ENCODE measurements around the gene FSCN2. TPM values are rescaled to one million over a fixed set of nuclear protein-coding genes. Genes with fewer than 3 reads are reported as not detected.

The FSCN2 gene
- total RNA-seq, 3 donors from 2014 or later (not counting 1 experiment from before 2014, with no cell fraction given), result 0.26 to 2.6 (median 1.0) TPM

GRCh38 chr17:81483085-81483861 is 44.9 kb upstream of the FSCN2 start:
- H3K27me3 ChIP-seq (ENCODE audit: control insufficient read depth, insufficient read depth, low read length), result peaks cover 30% of the 10 kb centered on the region
- Mint-ChIP-seq H3K9me3 (no peaks in the 10 kb centered on the region), H3K36me3 (no peaks in the 10 kb centered on the region), H3K4me3 (peak overlapping the region; percentile 69), H3K27me3 (ENCODE audit: low read depth in 2 of 2) (peaks cover 22 to 24% of the 10 kb centered on the region in 2 donors), H3K4me1 (peaks cover 12 to 19% of the 10 kb centered on the region in 2 donors), H3K27ac (peak overlapping the region in 1 of 2 donors; percentile 2)
- ATAC-seq, result peak in 2 of 3 donors; percentile 29 to 32
- peaks cover 45% of the 10 kb centered on the region for H3K4me1 ChIP-seq (ENCODE audit: control insufficient read depth, insufficient read depth, low read length)
- intact Hi-C loops (cut with micrococcal nuclease), result loop anchor here (2.0 to 5.0 kb wide), 2 partner anchors 188 to 341 kb away; partner anchors contain the start of gene SLC38A10
- H3K27ac ChIP-seq (ENCODE audit: low read length), result no peak overlapping the region
- no peaks in the 10 kb centered on the region for H3K36me3 ChIP-seq (ENCODE audit: control insufficient read depth, insufficient read depth, low read length)
- TF ChIP-seq CTCF (IDR thresholded peaks at IDR 0.05), result no peak
- peak; percentile 37 to 45 for DNase-seq
- H3K4me3 ChIP-seq (ENCODE audit: low read length), result peak overlapping the region; percentile 17
- WGBS (ENCODE audit: insufficient coverage), result 36% methylated on average over 29 of the region's 29 CpGs
- H3K9me3 ChIP-seq (ENCODE audit: control insufficient read depth, insufficient read depth, low read length), result no peaks in the 10 kb centered on the region

- H3K4me3 Mint-ChIP-seq, result peak overlapping the region; percentile 59
Observed at GRCh38 chr17:81483862-81484194, 44.3 kb upstream of the FSCN2 start.

GRCh38 chr17:81484195-81484979 is 43.8 kb upstream of the FSCN2 start:
- WGBS (ENCODE audit: insufficient coverage), result 8% methylated on average over 60 of the region's 60 CpGs
- peak overlapping the region; percentile 17 for H3K4me3 Mint-ChIP-seq
- DNase-seq, result peak; percentile 90 to 91

More at GRCh38 chr17:81483862-81484194, 44.3 kb upstream of the FSCN2 start:
- Histone ChIP-seq H3K27me3 (ENCODE audit: control insufficient read depth, insufficient read depth, low read length) (peaks cover 30% of the 10 kb centered on the region), H3K36me3 (ENCODE audit: control insufficient read depth, insufficient read depth, low read length) (no peaks in the 10 kb centered on the region), H3K4me1 (ENCODE audit: control insufficient read depth, insufficient read depth, low read length) (peaks cover 51% of the 10 kb centered on the region), H3K4me3 (ENCODE audit: low read length) (peak overlapping the region; percentile 17), H3K9me3 (ENCODE audit: control insufficient read depth, insufficient read depth, low read length) (no peaks in the 10 kb centered on the region), H3K27ac (ENCODE audit: low read length) (no peak overlapping the region)
- no peak for TF ChIP-seq CTCF (IDR thresholded peaks at IDR 0.05)
- Mint-ChIP-seq H3K27me3 (ENCODE audit: low read depth in 2 of 2) (peaks cover 22 to 24% of the 10 kb centered on the region in 2 donors), H3K9me3 (no peaks in the 10 kb centered on the region), H3K4me1 (peaks cover 12 to 19% of the 10 kb centered on the region in 2 donors), H3K36me3 (no peaks in the 10 kb centered on the region), H3K27ac (no peak overlapping the region)
- DNase-seq (no peak), ATAC-seq (no peak)
- 11% methylated on average over 32 of the region's 32 CpGs for WGBS (ENCODE audit: insufficient coverage)
- intact Hi-C loops (cut with micrococcal nuclease), result loop anchor here (1.0 to 5.0 kb wide), 3 partner anchors 189 to 342 kb away; partner anchors contain the start of gene SLC38A10

More at GRCh38 chr17:81484195-81484979, 43.8 kb upstream of the FSCN2 start:
- Histone ChIP-seq H3K9me3 (ENCODE audit: control insufficient read depth, insufficient read depth, low read length) (no peaks in the 10 kb centered on the region), H3K4me1 (ENCODE audit: control insufficient read depth, insufficient read depth, low read length) (peaks cover 52% of the 10 kb centered on the region), H3K4me3 (ENCODE audit: low read length) (peak overlapping the region; percentile 17), H3K27me3 (ENCODE audit: control insufficient read depth, insufficient read depth, low read length) (peaks cover 30% of the 10 kb centered on the region), H3K36me3 (ENCODE audit: control insufficient read depth, insufficient read depth, low read length) (no peaks in the 10 kb centered on the region), H3K27ac (ENCODE audit: low read length) (no peak overlapping the region)
- Mint-ChIP-seq H3K4me1 (peaks cover 12 to 20% of the 10 kb centered on the region in 2 donors), H3K9me3 (no peaks in the 10 kb centered on the region), H3K27me3 (ENCODE audit: low read depth in 2 of 2) (peaks cover 22 to 24% of the 10 kb centered on the region in 2 donors), H3K27ac (no peak overlapping the region), H3K36me3 (no peaks in the 10 kb centered on the region)
- intact Hi-C loops (cut with micrococcal nuclease), result loop anchor here (1.0 to 5.0 kb wide), 2 partner anchors 231 to 342 kb away; no protein-coding TSS in a partner anchor
- ATAC-seq, result peak; percentile 74 to 92 (median 81)
- peak; percentile 97 for TF ChIP-seq CTCF (IDR thresholded peaks at IDR 0.05)

All from natural killer cell (primary cell).